Measurements from ENCODE around the gene GATA6. TPM values are rescaled to one million over a fixed set of nuclear protein-coding genes. Genes with fewer than 3 reads are reported as not detected.

GATA6 gene
- total and polyA plus RNA-seq, 2 of the 13 experiments (the other 11 are each of a cell fraction or from before 2014, with no cell fraction given) = 0.84 to 3.2 TPM

- peak overlapping the region; percentile 70 for H3K27ac ChIP-seq (ENCODE audit: extremely low read length, insufficient read depth, low read length)
- BruUV-seq (replicated peaks) = no TSS peak
- H3K4me1 ChIP-seq (ENCODE audit: insufficient read depth, low read length) = peaks cover 23% of the 10 kb centered on the region
- H3K4me2 ChIP-seq (ENCODE audit: low read depth, low read length) = peak overlapping the region; percentile 43
- in situ Hi-C loops (cut with HindIII; ENCODE audit: extremely low pct_ligation_motif_present, low pct_unique_long_range_greater_than_20kb) = no loop called here
- POLR2A ChIA-PET = interaction anchor here (0.6 to 1.6 kb wide), 9 partner anchors 9 to 213 kb away, joined by 3 to 7 read pairs (median 4); no protein-coding TSS in a partner anchor
- H2AFZ ChIP-seq (ENCODE audit: low read length) = peak overlapping the region; percentile 80
- ATAC-seq = peak; percentile 100
- intact Hi-C loops (cut with micrococcal nuclease; ENCODE audit: unreplicated experiment) = no loop called here
- CTCF ChIA-PET (ENCODE audit: low intra/inter-chr PET ratio, low total read pairs) = no interaction called here
- H3K27me3 ChIP-seq (ENCODE audit: control insufficient read depth in 1 of 2, insufficient read depth in 2 of 2, low read length in 2 of 2) = no peaks in the 10 kb centered on the region
- no peaks in the 10 kb centered on the region for H3K36me3 ChIP-seq (replicated peaks in 1 of 2; ENCODE audit: control insufficient read depth in 1 of 2, insufficient read depth in 2 of 2, low read length in 2 of 2)
- H3K9me3 ChIP-seq (ENCODE audit: low read length) = no peaks in the 10 kb centered on the region
- no peaks in the 10 kb centered on the region for H3K79me2 ChIP-seq (ENCODE audit: insufficient read depth, low read length)
- no peaks in the 10 kb centered on the region for H4K20me1 ChIP-seq (ENCODE audit: insufficient read depth, low read length)
- DNase-seq (ENCODE audit: low spot score) = peak; percentile 96
- H3K4me3 ChIP-seq (replicated peaks in 1 of 3; ENCODE audit: insufficient read depth in 1 of 3, low read depth in 2 of 3, low read length in 3 of 3) = no peak overlapping the region
- FAIRE-seq = peak; percentile 95
- no peak overlapping the region for H3K9ac ChIP-seq (ENCODE audit: insufficient read depth, low read depth, low read length)
- WGBS (ENCODE audit: low lambda C conversion rate) = 9% methylated on average over 6 of the region's 7 CpGs
- no peak for TF ChIP-seq ZSCAN12 (CRISPR knock-in tag; IDR thresholded peaks at IDR 0.05)
- TF ChIP-seq TBP (CRISPR knock-in tag; IDR thresholded peaks at IDR 0.05) = no peak
- no peak for TF ChIP-seq GPN1 (CRISPR knock-in tag; IDR thresholded peaks at IDR 0.05; ENCODE audit: borderline replicate concordance)
- TF ChIP-seq ZNF773 (CRISPR knock-in tag; IDR thresholded peaks at IDR 0.05; ENCODE audit: borderline replicate concordance) = no peak
- no peak for TF ChIP-seq PRDM4 (CRISPR knock-in tag; IDR thresholded peaks at IDR 0.05; ENCODE audit: borderline replicate concordance)
- peak; percentile 22; the same call in 1 of the 2 replicates for TF ChIP-seq ERF (CRISPR knock-in tag; IDR thresholded peaks at IDR 0.05)
- peak; percentile 58; the same call in 1 of the 2 replicates for TF ChIP-seq AHDC1 (CRISPR knock-in tag; IDR thresholded peaks at IDR 0.05; ENCODE audit: borderline replicate concordance)
- no peak for TF ChIP-seq ZNF20 (CRISPR knock-in tag; IDR thresholded peaks at IDR 0.05)
- no peak for TF ChIP-seq USF2 (IDR thresholded peaks at IDR 0.05; ENCODE audit: low read depth, low read length)
- TF ChIP-seq USF2 (CRISPR knock-in tag; IDR thresholded peaks at IDR 0.05; ENCODE audit: borderline replicate concordance) = no peak
- TF ChIP-seq NAIF1 (CRISPR knock-in tag; IDR thresholded peaks at IDR 0.05; ENCODE audit: borderline replicate concordance) = no peak
- no peak for TF ChIP-seq RFX3 (CRISPR knock-in tag; IDR thresholded peaks at IDR 0.05)
- no peak for TF ChIP-seq ZFP37 (CRISPR knock-in tag; IDR thresholded peaks at IDR 0.05; ENCODE audit: borderline replicate concordance)
- no peak for TF ChIP-seq HNRNPL (IDR thresholded peaks at IDR 0.05; ENCODE audit: low read depth, low read length)
- TF ChIP-seq SOX6 (IDR thresholded peaks at IDR 0.05) = no peak
- peak; percentile 91 for TF ChIP-seq SOX6 (CRISPR knock-in tag; IDR thresholded peaks at IDR 0.05)
Measured at GRCh38 chr18:22194151-22194598, 24.8 kb downstream of the GATA6 start.
